Measurements from ENCODE around the gene FRYL.

Gene FRYL

DNA sequence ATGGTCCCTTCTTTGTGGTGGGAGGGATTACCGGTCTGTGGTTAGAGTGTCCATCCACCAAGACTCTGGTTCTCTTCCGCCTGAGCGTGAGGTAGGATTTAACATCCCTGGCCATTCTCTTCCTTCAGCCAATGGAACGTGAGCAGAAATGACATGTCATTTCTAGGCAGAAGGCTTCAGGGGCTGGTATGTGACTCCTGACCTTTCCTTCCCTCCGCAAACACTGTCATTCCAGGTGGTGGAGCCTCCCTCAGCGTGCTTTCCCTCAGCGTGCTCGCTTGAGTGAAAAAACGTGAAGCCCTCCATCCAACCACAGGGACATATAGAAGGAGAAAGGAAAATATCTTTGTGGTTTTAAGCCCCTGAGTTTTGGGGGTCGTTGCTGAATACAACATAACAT lies 330.9 kb downstream of the FRYL start:
- TF ChIP-seq, protein P1, sequence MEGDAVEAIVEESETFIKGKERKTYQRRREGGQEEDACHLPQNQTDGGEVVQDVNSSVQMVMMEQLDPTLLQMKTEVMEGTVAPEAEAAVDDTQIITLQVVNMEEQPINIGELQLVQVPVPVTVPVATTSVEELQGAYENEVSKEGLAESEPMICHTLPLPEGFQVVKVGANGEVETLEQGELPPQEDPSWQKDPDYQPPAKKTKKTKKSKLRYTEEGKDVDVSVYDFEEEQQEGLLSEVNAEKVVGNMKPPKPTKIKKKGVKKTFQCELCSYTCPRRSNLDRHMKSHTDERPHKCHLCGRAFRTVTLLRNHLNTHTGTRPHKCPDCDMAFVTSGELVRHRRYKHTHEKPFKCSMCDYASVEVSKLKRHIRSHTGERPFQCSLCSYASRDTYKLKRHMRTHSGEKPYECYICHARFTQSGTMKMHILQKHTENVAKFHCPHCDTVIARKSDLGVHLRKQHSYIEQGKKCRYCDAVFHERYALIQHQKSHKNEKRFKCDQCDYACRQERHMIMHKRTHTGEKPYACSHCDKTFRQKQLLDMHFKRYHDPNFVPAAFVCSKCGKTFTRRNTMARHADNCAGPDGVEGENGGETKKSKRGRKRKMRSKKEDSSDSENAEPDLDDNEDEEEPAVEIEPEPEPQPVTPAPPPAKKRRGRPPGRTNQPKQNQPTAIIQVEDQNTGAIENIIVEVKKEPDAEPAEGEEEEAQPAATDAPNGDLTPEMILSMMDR (IDR thresholded peaks at IDR 0.05; ENCODE audit: low read depth, low read length): no peak
- no peak for DNase-seq (ENCODE audit: extremely low read depth, low read depth)

Measured in AG09319 (cell line).